ENCODE data around the gene GRHL1. TPM values are rescaled to one million over a fixed set of nuclear protein-coding genes. Genes with fewer than 3 reads are reported as not detected.

The GRHL1 gene
- total and polyA plus RNA-seq, 9 of the 15 experiments (the other 6 are each of a cell fraction or from before 2014, with no cell fraction given): 1.7 to 6.1 (median 4.7) TPM

DNA sequence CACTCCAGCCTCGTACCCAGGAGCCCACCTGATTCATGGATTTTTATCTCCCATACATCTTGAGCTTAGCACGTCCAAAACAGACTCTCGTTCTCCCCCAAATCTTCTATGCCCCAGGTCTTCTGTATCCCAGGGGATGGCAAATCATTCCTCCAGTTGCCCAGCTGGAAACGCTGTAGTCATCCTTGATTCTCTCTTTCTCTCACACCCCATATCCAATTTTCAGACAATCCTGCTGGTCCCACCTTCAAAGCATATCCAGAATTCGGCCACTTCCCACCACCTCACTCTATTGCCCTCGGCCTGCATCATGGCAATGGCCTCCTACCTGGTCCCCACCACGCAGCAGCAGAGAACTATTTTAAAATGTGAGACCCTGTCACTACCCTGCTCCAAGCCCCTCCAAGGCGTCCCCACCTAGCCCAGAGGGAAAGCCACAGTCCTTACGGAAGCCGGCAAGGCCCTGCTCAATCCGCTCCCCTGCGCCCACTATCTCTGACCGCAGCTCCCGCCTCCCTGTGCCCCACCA lies 1.4 kb upstream of the GRHL1 start (continued):
- no peak for TF ChIP-seq REST (IDR thresholded peaks at IDR 0.05; ENCODE audit: borderline replicate concordance)
- no peak for TF ChIP-seq REST (CRISPR knock-in tag; IDR thresholded peaks at IDR 0.05; ENCODE audit: low read depth)
- TF ChIP-seq ZNF224 (CRISPR knock-in tag; IDR thresholded peaks at IDR 0.05): no peak
- no peak for TF ChIP-seq RCOR1 (IDR thresholded peaks at IDR 0.05; ENCODE audit: borderline replicate concordance in 1 of 2, low read depth in 2 of 2, low read length in 2 of 2)
- TF ChIP-seq ZNF124 (CRISPR knock-in tag; IDR thresholded peaks at IDR 0.05): no peak
- TF ChIP-seq NFXL1 (CRISPR knock-in tag; IDR thresholded peaks at IDR 0.05): no peak
- no peak for TF ChIP-seq ELK3 (CRISPR knock-in tag; IDR thresholded peaks at IDR 0.05)
- TF ChIP-seq, protein P1, sequence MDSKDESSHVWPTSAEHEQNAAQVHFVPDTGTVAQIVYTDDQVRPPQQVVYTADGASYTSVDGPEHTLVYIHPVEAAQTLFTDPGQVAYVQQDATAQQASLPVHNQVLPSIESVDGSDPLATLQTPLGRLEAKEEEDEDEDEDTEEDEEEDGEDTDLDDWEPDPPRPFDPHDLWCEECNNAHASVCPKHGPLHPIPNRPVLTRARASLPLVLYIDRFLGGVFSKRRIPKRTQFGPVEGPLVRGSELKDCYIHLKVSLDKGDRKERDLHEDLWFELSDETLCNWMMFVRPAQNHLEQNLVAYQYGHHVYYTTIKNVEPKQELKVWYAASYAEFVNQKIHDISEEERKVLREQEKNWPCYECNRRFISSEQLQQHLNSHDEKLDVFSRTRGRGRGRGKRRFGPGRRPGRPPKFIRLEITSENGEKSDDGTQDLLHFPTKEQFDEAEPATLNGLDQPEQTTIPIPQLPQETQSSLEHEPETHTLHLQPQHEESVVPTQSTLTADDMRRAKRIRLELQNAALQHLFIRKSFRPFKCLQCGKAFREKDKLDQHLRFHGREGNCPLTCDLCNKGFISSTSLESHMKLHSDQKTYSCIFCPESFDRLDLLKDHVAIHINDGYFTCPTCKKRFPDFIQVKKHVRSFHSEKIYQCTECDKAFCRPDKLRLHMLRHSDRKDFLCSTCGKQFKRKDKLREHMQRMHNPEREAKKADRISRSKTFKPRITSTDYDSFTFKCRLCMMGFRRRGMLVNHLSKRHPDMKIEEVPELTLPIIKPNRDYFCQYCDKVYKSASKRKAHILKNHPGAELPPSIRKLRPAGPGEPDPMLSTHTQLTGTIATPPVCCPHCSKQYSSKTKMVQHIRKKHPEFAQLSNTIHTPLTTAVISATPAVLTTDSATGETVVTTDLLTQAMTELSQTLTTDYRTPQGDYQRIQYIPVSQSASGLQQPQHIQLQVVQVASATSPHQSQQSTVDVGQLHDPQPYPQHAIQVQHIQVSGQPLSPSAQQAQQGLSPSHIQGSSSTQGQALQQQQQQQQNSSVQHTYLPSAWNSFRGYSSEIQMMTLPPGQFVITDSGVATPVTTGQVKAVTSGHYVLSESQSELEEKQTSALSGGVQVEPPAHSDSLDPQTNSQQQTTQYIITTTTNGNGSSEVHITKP (IDR thresholded peaks at IDR 0.05; ENCODE audit: partially characterized antibody): no peak
- TF ChIP-seq COPS2 (conservative IDR thresholded peaks at IDR 0.05): no peak
- TF ChIP-seq, protein P2, sequence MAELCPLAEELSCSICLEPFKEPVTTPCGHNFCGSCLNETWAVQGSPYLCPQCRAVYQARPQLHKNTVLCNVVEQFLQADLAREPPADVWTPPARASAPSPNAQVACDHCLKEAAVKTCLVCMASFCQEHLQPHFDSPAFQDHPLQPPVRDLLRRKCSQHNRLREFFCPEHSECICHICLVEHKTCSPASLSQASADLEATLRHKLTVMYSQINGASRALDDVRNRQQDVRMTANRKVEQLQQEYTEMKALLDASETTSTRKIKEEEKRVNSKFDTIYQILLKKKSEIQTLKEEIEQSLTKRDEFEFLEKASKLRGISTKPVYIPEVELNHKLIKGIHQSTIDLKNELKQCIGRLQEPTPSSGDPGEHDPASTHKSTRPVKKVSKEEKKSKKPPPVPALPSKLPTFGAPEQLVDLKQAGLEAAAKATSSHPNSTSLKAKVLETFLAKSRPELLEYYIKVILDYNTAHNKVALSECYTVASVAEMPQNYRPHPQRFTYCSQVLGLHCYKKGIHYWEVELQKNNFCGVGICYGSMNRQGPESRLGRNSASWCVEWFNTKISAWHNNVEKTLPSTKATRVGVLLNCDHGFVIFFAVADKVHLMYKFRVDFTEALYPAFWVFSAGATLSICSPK (IDR thresholded peaks at IDR 0.05; ENCODE audit: borderline replicate concordance): no peak
- TF ChIP-seq ZNF121 (CRISPR knock-in tag; conservative IDR thresholded peaks at IDR 0.05): no peak
- TF ChIP-seq ZC3H4 (CRISPR knock-in tag; IDR thresholded peaks at IDR 0.05; ENCODE audit: borderline replicate concordance): no peak
- TF ChIP-seq ELF4 (CRISPR knock-in tag; IDR thresholded peaks at IDR 0.05): no peak

All from K562 (cell line).